Ovary (tissue), 9 donors: ENCODE measurements around the gene SLC29A3. TPM values are rescaled to one million over a fixed set of nuclear protein-coding genes. Genes with fewer than 3 reads are reported as not detected.

Experiments
- DNase-seq, 5 donors: peaks; one replicate each; pipeline ENCODE4 v3.0.0-alpha.2; 2019 to 2020
- H3K27ac ChIP-seq, 2 donors: fragments of 200-600 bp; one replicate each; pipeline versions ENCODE4 v1.5.1 to v1.8.0; 2019 to 2022
- H3K27me3 ChIP-seq: fragments of 200-600 bp; one replicate; pipeline ENCODE4 v1.8.0; 2022
- H3K36me3 ChIP-seq: fragments of 200-600 bp; sonication (generic); one replicate; pipeline ENCODE4 v1.5.1; 2019
- H3K4me1 ChIP-seq: one replicate; pipeline ENCODE4 v1.8.1; 2013; ENCODE audit warnings: mild to moderate bottlenecking, moderate library complexity; ENCODE audit not compliant: insufficient read depth
- H3K4me3 ChIP-seq: fragments of 200-600 bp; sonication (generic); one replicate; pipeline ENCODE4 v1.5.1; 2017
- H3K9me3 ChIP-seq, 2 donors: fragments of 200-600 bp in 1 of 2; sonication (generic) in 1 of 2; one replicate each; pipeline versions ENCODE4 v1.5.1 to v1.8.1; 2013 to 2019; ENCODE audit warnings: mild to moderate bottlenecking in 1 of 2, moderate library complexity in 1 of 2
- EP300 ChIP-seq: sonication (generic); formaldehyde crosslinking; IDR thresholded peaks from one replicate; pipeline ENCODE4 v1.6.1; 2017; ENCODE audit warnings: antibody characterized with exemption
- POLR2A ChIP-seq: fragments of 450-650 bp; IDR thresholded peaks from one replicate; pipeline ENCODE4 v1.6.1; 2017; ENCODE audit warnings: antibody characterized with exemption, mild to moderate bottlenecking, moderate library complexity
- WGBS, 3 donors: extraction: QIAGEN DNeasy Blood & Tissue Kit in 1 of 3; methylation state at CpG; one replicate each; pipeline versions ENCODE4 v1.1.5 to v1.1.7; 2013 to 2017; 5-methylcytosine and 5-hydroxymethylcytosine counted together
- intact Hi-C, 4 donors: fragments of 100-400 bp; cut with DNase I; formaldehyde crosslinking; loops; one replicate each; pipeline versions ENCODE4 v1.11.0 to v1.15.1; 2022 to 2023
- polyA plus RNA-seq, 2 donors: library from polyadenylated mRNA; stranded (reverse); fragments of 200-250 nt in 1 of 2; fragments of 350-450 nt in 1 of 2; fragmentation: Illumina TruSeq in 1 of 2; extraction: RNeasy Lipid Tissue Mini Kit (QIAGEN cat#74804) in 1 of 2; gene quantifications; one replicate each; pipeline ENCODE4 v1.2.3, GENCODE V29; 2013 to 2014
- total RNA-seq, 7 donors: library from RNA; depleted of rRNA in 2 of 7; stranded (reverse); fragments of >200 nt in 2 of 7; fragmentation: NEBNext Ultra II Directional in 3 of 7; extraction: Animal tissue kit (Norgen Biotek cat#: 25700) in 3 of 7; gene quantifications; one replicate each; pipeline versions ENCODE4 v1.1.0 to v1.2.4, GENCODE V29; 2016 to 2023
- TF ChIP-seq, protein P1 (sequence below), 3 donors: fragments of 450-650 bp in 2 of 3; fragments of 200-600 bp in 1 of 3; IDR thresholded peaks; one replicate each; pipeline versions ENCODE4 v1.5.1 to v1.8.0; 2016 to 2022; ENCODE audit warnings: antibody characterized with exemption in 3 of 3, mild to moderate bottlenecking in 1 of 3
- donor health status: DM: no; HTN: no; CAD: no; lungs with moderate emphysema.
- donor health status: DM: no; HTN: no; CAD: no.
- donor health status: Bipolar disorder and iron deficiency.
- donor health status: DM: yes; HTN: yes; CAD: no.
- donor health status: DM: no; HTN: no; CAD: no.
- donor health status: DM: yes; HTN: yes; CAD: no.

SLC29A3 gene
- total and polyA plus RNA-seq, 9 donors, result 10.1 to 18.3 (median 15.5) TPM

DNA sequence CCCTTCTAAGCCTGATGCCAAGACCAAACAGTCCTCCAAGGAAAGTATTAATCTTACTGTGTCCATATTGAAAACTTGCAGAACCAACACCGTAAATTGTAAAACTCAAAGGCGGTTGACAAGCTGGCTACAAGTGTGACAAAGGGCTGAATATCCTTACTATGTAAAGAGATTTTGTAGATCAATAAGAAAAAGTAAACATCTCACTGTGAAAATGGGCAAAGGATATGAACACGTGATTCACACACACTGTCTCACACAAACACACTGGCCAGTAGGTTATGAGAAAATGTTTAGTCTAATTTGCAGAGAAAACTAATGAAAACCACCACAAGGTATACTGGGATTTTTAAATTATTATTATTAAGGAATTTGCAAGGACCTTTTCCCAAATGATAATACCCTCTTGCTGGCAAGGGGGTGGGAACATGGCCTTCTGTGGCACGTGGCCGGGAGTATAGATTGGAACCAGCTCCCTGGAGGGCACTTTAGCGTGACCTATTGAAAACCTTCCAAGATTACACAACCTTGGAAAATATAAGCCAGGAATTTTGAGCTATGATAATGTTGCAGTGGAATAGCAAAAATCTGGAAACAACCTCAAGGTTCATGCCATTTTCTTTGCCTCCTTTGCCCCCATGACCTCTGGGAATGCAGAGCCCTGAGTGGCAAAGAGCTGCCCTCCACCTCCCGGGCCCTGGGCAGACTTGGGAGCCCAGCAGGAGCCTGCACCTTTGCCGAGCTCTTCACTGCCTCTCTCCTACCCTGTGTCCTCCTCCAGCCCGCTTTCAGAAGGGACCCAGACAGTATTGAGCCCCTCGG, 26.2 kb upstream of the SLC29A3 start:
- intact Hi-C loops, result no loop called here
- Histone ChIP-seq H3K36me3 (no peaks in the 10 kb centered on the region), H3K27ac (no peak overlapping the region), H3K27me3 (no peaks in the 10 kb centered on the region), H3K4me1 (peaks cover 9% of the 10 kb centered on the region), H3K4me3 (no peak overlapping the region), H3K9me3 (no peaks in the 10 kb centered on the region)
- no peak for DNase-seq
- WGBS, 3 donors, result 51 to 58% (median 53%) methylated on average over 10 of the region's 10 CpGs
- TF ChIP-seq, protein P1, sequence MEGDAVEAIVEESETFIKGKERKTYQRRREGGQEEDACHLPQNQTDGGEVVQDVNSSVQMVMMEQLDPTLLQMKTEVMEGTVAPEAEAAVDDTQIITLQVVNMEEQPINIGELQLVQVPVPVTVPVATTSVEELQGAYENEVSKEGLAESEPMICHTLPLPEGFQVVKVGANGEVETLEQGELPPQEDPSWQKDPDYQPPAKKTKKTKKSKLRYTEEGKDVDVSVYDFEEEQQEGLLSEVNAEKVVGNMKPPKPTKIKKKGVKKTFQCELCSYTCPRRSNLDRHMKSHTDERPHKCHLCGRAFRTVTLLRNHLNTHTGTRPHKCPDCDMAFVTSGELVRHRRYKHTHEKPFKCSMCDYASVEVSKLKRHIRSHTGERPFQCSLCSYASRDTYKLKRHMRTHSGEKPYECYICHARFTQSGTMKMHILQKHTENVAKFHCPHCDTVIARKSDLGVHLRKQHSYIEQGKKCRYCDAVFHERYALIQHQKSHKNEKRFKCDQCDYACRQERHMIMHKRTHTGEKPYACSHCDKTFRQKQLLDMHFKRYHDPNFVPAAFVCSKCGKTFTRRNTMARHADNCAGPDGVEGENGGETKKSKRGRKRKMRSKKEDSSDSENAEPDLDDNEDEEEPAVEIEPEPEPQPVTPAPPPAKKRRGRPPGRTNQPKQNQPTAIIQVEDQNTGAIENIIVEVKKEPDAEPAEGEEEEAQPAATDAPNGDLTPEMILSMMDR (IDR thresholded peaks at IDR 0.05), result no peak
- TF ChIP-seq POLR2A (no peak), EP300 (no peak)

DNA sequence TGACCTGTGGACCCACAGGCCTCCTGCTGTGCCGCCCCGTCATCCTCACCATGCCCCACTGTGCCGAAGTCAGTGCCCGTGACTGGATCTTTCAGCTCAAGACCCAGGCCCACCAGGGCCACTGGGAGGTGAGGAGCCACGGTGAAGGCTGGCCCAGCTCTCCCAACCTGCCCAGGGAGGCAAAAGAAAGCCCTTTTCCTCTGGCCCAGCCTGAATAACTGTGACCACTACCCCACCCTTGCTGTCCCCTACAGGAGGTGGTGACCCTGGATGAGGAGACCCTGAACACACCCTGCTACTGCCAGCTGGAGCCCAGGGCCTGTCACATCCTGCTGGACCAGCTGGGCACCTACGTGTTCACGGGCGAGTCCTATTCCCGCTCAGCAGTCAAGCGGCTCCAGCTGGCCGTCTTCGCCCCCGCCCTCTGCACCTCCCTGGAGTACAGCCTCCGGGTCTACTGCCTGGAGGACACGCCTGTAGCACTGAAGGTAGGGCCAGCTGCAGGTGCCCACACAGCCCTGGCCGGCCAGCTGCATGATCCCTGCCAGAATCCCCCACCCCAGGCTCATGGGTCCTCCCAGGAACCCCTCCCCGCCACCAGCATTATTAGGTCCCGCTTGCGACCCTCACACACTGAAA, 25.5 kb upstream of the SLC29A3 start:
- peaks cover 9% of the 10 kb centered on the region for H3K4me1 ChIP-seq
- no peaks in the 10 kb centered on the region for H3K9me3 ChIP-seq
- TF ChIP-seq POLR2A (no peak), EP300 (no peak)
- TF ChIP-seq, protein P1 (IDR thresholded peaks at IDR 0.05), result no peak
- H3K27ac ChIP-seq, result no peak overlapping the region
- DNase-seq, result no peak
- intact Hi-C loops, result no loop called here
- no peaks in the 10 kb centered on the region for H3K27me3 ChIP-seq
- no peaks in the 10 kb centered on the region for H3K36me3 ChIP-seq
- no peak overlapping the region for H3K4me3 ChIP-seq
- WGBS, 3 donors, result 79 to 87% (median 85%) methylated on average over 19 of the region's 19 CpGs

DNA sequence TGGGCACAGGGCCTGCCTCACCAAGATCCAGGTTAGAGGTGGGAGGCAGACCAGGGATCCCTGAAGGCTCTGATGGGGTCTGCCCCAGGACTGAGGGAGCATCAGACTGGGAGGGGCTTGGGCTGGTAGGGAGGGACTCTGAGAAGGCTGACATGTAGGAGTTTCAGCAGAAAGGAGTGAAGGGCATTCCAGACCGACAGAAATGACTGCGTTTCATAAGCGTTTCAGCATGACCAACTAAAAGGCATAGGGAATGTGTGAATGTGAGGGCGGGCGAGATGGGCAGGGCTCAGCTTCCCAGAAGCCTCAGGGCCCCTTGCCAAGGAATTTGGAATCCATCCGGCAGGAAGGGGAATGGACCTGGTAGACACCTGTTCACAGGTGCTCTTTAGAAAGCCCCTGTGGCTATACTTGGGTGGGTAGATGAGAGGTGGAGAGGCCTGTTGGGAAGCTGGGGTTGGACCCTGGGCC, 24.9 kb upstream of the SLC29A3 start:
- H3K9me3 ChIP-seq, result no peaks in the 10 kb centered on the region
- no peaks in the 10 kb centered on the region for H3K27me3 ChIP-seq
- no peak for DNase-seq
- TF ChIP-seq EP300 (no peak), POLR2A (no peak)
- TF ChIP-seq, protein P1 (IDR thresholded peaks at IDR 0.05), result no peak
- H3K36me3 ChIP-seq, result no peaks in the 10 kb centered on the region
- no peak overlapping the region for H3K4me3 ChIP-seq
- WGBS, 3 donors, result 60 to 72% (median 66%) methylated on average over 6 of the region's 6 CpGs
- intact Hi-C loops, result no loop called here
- peaks cover 9% of the 10 kb centered on the region for H3K4me1 ChIP-seq
- no peak overlapping the region for H3K27ac ChIP-seq

DNA sequence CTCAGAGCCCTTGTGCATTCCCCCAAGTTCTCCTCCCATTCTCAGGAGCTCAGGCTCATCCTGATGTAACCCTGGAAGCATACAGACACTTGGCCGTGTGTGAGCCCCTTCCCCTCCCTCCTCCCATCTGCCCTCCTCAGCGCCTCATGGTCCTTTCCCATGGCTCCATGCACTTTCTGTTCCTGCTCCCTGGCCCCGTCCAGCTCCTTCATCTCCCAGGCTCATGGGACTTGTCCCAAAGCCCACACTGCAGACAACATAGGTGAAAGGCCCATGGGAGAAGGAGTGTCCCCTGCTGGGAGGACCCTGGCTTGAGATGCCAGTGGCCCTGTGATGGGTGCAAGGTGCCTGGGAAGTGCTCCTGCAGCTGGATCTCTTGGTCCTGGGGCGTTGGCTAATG, 24.2 kb upstream of the SLC29A3 start:
- no peaks in the 10 kb centered on the region for H3K27me3 ChIP-seq
- peaks cover 9% of the 10 kb centered on the region for H3K4me1 ChIP-seq
- no peaks in the 10 kb centered on the region for H3K36me3 ChIP-seq
- no peak for DNase-seq
- TF ChIP-seq EP300 (no peak), POLR2A (no peak)
- TF ChIP-seq, protein P1 (IDR thresholded peaks at IDR 0.05), result no peak
- H3K9me3 ChIP-seq, result no peaks in the 10 kb centered on the region
- H3K4me3 ChIP-seq, result no peak overlapping the region
- intact Hi-C loops, result no loop called here
- no peak overlapping the region for H3K27ac ChIP-seq
- WGBS, 3 donors, result 86 to 98% (median 90%) methylated on average over 4 of the region's 4 CpGs
